Measurements from ENCODE around the gene HACL1. TPM values are rescaled to one million over a fixed set of nuclear protein-coding genes. Genes with fewer than 3 reads are reported as not detected.

The HACL1 gene
- total RNA-seq, 1 donor from 2014 or later = 48.6 TPM

GRCh38 chr3:15549846-15550245 is 51.5 kb downstream of the HACL1 start:
- Histone ChIP-seq H3K27ac (no peak overlapping the region), H3K27me3 (no peaks in the 10 kb centered on the region), H3K36me3 (no peaks in the 10 kb centered on the region), H3K79me2 (ENCODE audit: low read depth) (no peaks in the 10 kb centered on the region), H2AFZ (replicated peaks) (no peak overlapping the region), H3F3A (ENCODE audit: low read depth) (no peaks in the 10 kb centered on the region), H4K20me1 (ENCODE audit: low read depth) (no peaks in the 10 kb centered on the region), H3K4me3 (no peak overlapping the region), H3K9me3 (ENCODE audit: low read depth) (no peaks in the 10 kb centered on the region), H3K4me2 (no peak overlapping the region), H3K4me1 (no peaks in the 10 kb centered on the region), H3K9ac (no peak overlapping the region)
- Mint-ChIP-seq H3K4me3 (no peak overlapping the region), H3K4me1 (no peaks in the 10 kb centered on the region), H3K27ac (no peak overlapping the region), H3K27me3 (ENCODE audit: insufficient read depth, low read depth) (no peaks in the 10 kb centered on the region), H3K36me3 (peaks cover 1% of the 10 kb centered on the region), H3K9me3 (no peaks in the 10 kb centered on the region)
- TF ChIP-seq CTCF (IDR thresholded peaks at IDR 0.05) = no peak
- TF ChIP-seq EZH2phosphoT487 (IDR thresholded peaks at IDR 0.05) = no peak
- no peak for TF ChIP-seq EZH2 (IDR thresholded peaks at IDR 0.05)
- no peak for DNase-seq (ENCODE audit: low spot score)

- Histone ChIP-seq H3K4me3 (no peak overlapping the region), H3K27me3 (no peaks in the 10 kb centered on the region), H3K4me1 (no peaks in the 10 kb centered on the region), H3K27ac (no peak overlapping the region), H2AFZ (replicated peaks) (no peak overlapping the region), H3F3A (ENCODE audit: low read depth) (no peaks in the 10 kb centered on the region), H3K9me3 (ENCODE audit: low read depth) (no peaks in the 10 kb centered on the region), H3K36me3 (no peaks in the 10 kb centered on the region), H3K9ac (no peak overlapping the region), H3K4me2 (no peak overlapping the region), H3K79me2 (ENCODE audit: low read depth) (no peaks in the 10 kb centered on the region), H4K20me1 (ENCODE audit: low read depth) (no peaks in the 10 kb centered on the region)
- DNase-seq (ENCODE audit: low spot score) = no peak
- TF ChIP-seq EZH2phosphoT487 (IDR thresholded peaks at IDR 0.05) = no peak
- no peak for TF ChIP-seq CTCF (IDR thresholded peaks at IDR 0.05)
- no peak for TF ChIP-seq EZH2 (IDR thresholded peaks at IDR 0.05)
- Mint-ChIP-seq H3K27me3 (ENCODE audit: insufficient read depth, low read depth) (no peaks in the 10 kb centered on the region), H3K4me1 (no peaks in the 10 kb centered on the region), H3K4me3 (no peak overlapping the region), H3K9me3 (no peaks in the 10 kb centered on the region), H3K36me3 (no peaks in the 10 kb centered on the region), H3K27ac (no peak overlapping the region)
Observed at GRCh38 chr3:15542614-15543013, 58.8 kb downstream of the HACL1 start.

- Histone ChIP-seq H4K20me1 (ENCODE audit: low read depth) (no peaks in the 10 kb centered on the region), H3K27ac (no peak overlapping the region), H3K79me2 (ENCODE audit: low read depth) (no peaks in the 10 kb centered on the region), H3F3A (ENCODE audit: low read depth) (no peaks in the 10 kb centered on the region), H3K9me3 (ENCODE audit: low read depth) (no peaks in the 10 kb centered on the region), H3K4me2 (no peak overlapping the region), H3K4me3 (no peak overlapping the region), H3K9ac (no peak overlapping the region), H3K36me3 (no peaks in the 10 kb centered on the region), H3K27me3 (no peaks in the 10 kb centered on the region), H3K4me1 (no peaks in the 10 kb centered on the region), H2AFZ (replicated peaks) (no peak overlapping the region)
- DNase-seq (ENCODE audit: low spot score) = no peak
- H3K9me3 Mint-ChIP-seq = no peaks in the 10 kb centered on the region
- no peaks in the 10 kb centered on the region for H3K4me1 Mint-ChIP-seq
- H3K36me3 Mint-ChIP-seq = no peaks in the 10 kb centered on the region
- TF ChIP-seq CTCF (IDR thresholded peaks at IDR 0.05) (no peak), EZH2phosphoT487 (IDR thresholded peaks at IDR 0.05) (no peak), EZH2 (IDR thresholded peaks at IDR 0.05) (no peak)
- H3K27ac Mint-ChIP-seq = no peak overlapping the region
- H3K4me3 Mint-ChIP-seq = no peak overlapping the region
- no peaks in the 10 kb centered on the region for H3K27me3 Mint-ChIP-seq (ENCODE audit: insufficient read depth, low read depth)
Observed at GRCh38 chr3:15541371-15541770, 60.0 kb downstream of the HACL1 start.
